Thyroid gland (tissue), 4 donors: ENCODE measurements around the gene KLHL2.

ENCODE experiments used
- POLR2A ChIP-seq, 2 donors: fragments of 450-650 bp; IDR thresholded peaks; one replicate each; pipeline ENCODE4 v1.6.1; 2017; ENCODE audit warnings: antibody characterized with exemption in 2 of 2, mild to moderate bottlenecking in 2 of 2, moderate library complexity in 1 of 2
- TF ChIP-seq, protein P1 (sequence below), 6 experiments: fragments of 200-600 bp in 3 of 6; fragments of 450-650 bp in 3 of 6; sonication (generic) in 3 of 6; IDR thresholded peaks; one replicate each; pipeline ENCODE4 v1.5.1; 2016 to 2019; ENCODE audit warnings: antibody characterized with exemption in 6 of 6, mild to moderate bottlenecking in 2 of 6, inconsistent platforms in 1 of 6, moderate library complexity in 1 of 6

DNA sequence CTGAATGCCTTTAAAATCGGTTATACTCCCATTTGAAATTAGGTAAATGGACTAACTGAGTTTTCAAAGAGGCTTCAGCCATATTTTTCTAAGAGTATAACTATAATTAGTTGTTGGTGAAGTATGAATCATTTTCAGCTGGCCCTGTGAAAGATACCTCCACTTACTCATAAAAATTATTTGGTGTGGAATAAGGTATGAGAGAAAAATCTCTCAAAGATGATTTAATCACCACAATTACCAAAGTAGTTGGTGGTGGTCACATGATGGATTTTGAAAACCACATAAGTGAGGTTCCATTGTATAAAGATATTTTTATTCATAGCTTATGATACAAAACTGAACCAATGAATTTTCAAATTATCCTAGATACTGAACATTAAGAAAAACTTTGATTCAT lies 9.0 kb upstream of the KLHL2 start:
- TF ChIP-seq, protein P1, sequence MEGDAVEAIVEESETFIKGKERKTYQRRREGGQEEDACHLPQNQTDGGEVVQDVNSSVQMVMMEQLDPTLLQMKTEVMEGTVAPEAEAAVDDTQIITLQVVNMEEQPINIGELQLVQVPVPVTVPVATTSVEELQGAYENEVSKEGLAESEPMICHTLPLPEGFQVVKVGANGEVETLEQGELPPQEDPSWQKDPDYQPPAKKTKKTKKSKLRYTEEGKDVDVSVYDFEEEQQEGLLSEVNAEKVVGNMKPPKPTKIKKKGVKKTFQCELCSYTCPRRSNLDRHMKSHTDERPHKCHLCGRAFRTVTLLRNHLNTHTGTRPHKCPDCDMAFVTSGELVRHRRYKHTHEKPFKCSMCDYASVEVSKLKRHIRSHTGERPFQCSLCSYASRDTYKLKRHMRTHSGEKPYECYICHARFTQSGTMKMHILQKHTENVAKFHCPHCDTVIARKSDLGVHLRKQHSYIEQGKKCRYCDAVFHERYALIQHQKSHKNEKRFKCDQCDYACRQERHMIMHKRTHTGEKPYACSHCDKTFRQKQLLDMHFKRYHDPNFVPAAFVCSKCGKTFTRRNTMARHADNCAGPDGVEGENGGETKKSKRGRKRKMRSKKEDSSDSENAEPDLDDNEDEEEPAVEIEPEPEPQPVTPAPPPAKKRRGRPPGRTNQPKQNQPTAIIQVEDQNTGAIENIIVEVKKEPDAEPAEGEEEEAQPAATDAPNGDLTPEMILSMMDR (IDR thresholded peaks at IDR 0.05): no peak
- no peak for TF ChIP-seq POLR2A (IDR thresholded peaks at IDR 0.05)
